GM19397 (cell line): ENCODE results near the gene OLA1.
A peak's percentile ranks its signal among the peaks of the same experiment; 100 is the strongest.
"Not testable (repeated sequence)": the region's sequence is repeated elsewhere in the genome, so short reads cannot be mapped to it uniquely, and the experiment has no call there.

Source experiments
- ATAC-seq: cut with Tn5 transposase; IDR thresholded peaks from one replicate; pipeline ENCODE4 v1.9.1; 2021; ENCODE audit warnings: mild to moderate bottlenecking, moderate library complexity; ENCODE audit not compliant: unreplicated experiment

Gene OLA1

DNA sequence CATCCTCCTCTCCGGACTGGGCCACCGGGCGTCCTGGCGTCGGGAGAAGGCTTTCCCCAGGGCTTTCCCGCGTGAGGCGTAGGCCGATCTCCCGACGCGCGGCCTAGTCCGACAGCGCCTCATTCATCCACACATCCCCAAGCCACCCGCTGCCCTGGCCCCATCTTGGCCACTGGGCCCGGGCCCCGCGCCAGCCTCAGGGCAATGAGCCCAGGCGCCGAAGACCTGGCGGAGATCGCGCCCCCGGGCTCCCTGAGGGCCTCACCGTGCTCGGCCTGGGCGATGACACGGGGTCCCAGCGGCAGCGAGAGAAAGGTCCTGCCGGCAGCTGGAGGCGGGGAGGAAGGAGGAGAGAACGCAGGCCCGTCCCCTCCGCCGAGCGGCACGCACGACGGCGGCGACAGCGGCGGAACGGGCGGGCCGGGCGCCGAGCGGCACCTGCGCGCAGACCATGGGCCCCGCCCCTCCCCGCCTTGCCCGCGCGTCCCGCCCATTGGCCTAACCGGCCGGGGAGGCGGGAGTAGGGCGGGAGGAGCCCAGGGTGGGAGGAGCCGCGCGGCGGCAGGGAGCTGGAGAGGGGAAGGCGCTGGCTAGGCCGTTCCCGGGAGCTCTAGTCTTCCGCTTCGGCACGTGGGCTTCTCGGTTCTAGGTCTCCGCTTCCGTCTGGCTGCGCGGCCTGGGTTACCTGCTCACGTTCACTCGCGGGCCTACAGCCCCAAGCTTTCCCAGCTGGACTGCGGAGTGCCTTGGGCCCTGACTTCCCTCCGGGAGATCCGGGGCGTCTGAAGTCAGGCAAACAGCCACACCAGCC is at the start of gene OLA1:
Gene OLA1, minus strand, starts transcription at position 346 of the 811 bp plus-strand sequence. CDS start 1,717 bp downstream, outside the sequence.
- ATAC-seq = peak; percentile 98

DNA sequence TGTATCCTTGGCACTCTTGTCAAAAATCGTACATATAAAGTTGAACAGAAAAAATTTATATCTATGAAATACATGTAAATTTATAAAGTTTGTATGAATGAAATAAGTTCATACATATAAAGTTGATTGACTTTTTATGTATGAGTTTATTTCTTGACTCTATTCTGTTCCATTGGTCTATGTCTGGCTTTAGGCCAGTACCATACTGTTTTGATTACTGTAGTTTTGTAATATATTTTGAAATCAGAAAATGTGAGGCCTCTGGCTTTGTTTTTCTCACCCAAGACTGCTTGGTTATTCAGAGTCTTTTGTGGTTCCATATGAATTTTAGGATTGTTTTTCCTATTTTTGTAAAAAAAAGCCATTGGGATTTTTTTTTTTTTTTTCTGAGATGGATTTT is 44.6 kb upstream of the OLA1 start:
- no peak for ATAC-seq

DNA sequence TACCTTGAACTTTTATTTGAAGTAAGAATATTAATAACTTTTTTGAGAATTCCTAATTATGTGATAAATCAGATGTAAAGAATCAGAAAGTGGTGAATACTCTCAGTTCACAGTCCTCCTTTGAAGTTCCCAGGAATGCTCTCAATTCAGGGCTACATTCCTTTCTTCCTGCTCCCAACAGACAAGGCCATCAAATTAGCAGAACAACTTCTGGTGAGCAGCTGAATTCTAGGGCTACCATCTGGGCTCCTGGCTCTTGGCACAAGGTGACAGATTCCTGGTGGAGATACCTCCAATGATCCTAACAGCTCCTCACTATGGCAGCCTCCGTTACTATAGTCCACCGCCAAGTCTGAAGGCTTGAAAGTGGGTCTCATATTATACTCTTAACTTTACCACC is 37.8 kb upstream of the OLA1 start:
- ATAC-seq = no peak

DNA sequence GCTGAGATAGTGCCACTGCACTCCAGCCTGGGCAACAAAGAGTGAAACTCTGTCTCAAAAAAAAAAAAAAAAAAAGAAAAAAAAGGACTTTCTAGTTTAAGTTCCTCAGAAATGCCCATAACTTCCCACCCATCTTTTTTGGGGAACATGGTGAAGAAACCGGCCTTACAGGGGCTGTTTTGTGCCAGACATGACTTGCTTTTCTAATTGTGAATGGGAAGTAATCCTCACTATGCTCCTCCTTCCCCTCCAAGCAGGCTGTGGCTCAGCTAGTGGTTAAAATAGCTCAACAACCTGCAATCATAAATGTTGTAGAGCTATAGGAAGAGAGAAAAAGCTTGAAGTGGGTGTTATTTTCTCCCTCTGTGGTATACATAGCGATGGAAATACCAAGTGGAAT is 34.1 kb upstream of the OLA1 start:
- no peak for ATAC-seq

DNA sequence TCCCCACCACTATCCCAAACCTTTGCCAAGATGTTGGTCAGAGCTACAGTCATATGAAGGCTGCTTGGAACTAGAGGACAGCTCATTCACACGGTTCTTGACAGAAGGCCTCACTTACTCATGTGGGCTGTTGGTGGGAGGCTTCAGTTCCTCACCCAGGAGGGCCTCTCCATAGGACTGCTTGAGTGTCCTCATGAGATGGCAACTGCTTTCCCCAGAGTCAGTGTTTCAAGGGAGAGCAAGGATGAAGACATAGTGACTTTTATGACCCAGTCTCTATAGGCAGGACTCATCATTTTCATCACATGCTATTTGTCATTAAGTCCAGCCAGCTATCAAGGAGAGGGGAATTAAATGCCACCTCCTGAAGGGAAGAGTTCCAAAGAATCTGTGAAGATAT is 33.4 kb upstream of the OLA1 start:
- ATAC-seq = no peak

DNA sequence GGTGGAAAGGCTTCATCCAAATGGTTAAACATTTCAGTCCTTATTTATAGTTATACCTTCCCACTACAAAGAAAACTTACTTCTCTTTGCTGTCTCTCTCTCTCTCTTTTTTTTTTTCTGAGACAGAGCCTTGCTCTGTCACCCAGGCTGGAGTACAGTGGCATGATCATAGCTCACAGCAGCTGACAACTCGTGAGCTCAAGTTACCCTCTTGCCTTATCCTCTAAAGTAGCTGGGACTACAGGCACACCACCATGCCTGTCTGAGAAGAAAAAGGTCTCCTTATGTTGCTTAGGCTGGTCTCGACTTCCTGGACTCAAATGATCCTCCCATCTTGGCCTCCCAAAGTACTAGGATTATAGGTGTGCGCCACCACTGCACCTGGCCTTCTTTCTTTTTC is 32.3 kb upstream of the OLA1 start:
- no peak for ATAC-seq

DNA sequence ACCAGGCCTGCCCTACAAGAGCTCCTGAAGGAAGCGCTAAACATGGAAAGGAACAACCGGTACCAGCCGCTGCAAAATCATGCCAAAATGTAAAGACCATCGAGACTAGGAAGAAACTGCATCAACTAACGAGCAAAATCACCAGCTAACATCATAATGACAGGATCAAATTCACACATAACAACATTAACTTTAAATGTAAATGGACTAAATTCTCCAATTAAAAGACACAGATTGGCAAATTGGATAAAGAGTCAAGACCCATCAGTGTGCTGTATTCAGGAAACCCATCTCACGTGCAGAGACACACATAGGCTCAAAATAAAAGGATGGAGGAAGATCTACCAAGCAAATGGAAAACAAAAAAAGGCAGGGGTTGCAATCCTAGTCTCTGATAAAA is 21.9 kb upstream of the OLA1 start:
- not testable (repeated sequence) for ATAC-seq

DNA sequence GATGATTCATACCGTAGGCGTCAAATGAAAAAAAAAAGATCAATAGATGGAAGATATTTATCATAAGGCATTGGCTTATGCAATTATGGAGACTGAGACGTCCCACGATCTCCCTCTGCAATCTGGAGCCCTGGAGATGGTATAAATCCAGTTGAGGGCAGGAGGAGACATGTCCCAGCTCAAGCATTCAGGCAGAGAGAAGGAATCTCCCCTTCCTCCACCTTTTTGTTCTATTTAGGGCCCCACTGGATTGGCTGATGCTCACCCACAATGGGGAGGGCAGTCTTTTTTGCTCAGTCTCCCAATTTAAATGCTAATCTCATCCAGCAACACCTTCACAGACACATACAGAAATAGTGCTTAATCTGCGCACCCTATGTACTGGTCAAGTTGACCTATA is 18.0 kb upstream of the OLA1 start:
- no peak for ATAC-seq

DNA sequence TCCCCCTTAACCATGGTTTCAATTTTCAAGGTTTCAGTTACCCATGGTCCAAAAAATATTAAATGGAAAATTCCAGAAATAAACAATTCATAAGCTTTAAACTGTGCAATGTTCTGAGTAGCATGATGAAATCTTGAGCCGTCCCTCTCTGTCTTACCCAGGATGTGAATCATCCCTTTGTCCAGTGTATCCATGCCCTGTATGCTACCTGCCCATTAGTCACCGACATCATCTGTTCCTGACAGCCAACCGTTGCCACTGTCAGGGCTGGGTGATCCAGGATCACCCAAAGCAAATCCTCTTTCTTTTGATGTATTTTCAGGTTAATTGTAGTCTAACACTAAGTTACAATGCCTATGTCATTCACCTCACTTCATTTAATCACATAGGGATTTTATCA is 15.7 kb upstream of the OLA1 start:
- no peak for ATAC-seq

DNA sequence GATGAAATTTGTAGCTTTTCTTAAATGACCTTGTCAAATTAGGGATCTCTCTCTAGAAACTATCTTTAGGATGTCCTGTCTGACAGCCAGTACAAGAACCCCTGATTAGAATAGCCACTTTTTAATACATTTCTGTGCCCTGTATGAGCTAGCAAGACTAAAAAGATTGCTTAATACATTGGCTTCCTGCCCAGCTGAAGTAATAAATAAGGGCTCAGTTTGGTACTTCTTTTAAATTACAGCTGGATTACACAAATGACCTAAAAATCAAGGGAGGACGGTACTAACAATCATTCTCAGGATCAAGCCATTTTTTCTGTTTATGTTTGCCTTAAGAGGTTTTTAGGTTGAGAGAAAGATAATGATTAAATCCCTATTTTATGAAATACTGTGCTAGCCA is 11.6 kb upstream of the OLA1 start:
- no peak for ATAC-seq

DNA sequence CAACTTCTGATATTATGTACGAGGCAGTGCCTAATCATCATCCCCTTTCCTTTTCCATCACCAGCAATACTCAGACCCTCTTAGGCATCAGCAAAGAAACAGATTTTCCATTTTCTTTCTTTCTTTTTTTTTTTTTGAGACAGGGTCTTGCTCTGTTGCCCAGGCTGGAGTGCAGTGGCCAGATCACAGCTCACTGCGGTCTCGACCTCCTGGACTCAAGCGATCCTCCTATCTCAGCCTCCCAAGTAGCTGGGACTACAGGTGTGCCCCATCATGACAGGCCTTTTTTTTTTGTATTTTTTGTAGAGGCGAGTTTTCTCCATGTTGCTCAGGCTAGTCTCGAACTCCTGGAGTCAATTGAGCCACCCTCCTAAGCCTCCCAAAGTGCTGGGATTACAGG is 5.9 kb upstream of the OLA1 start:
- no peak for ATAC-seq

DNA sequence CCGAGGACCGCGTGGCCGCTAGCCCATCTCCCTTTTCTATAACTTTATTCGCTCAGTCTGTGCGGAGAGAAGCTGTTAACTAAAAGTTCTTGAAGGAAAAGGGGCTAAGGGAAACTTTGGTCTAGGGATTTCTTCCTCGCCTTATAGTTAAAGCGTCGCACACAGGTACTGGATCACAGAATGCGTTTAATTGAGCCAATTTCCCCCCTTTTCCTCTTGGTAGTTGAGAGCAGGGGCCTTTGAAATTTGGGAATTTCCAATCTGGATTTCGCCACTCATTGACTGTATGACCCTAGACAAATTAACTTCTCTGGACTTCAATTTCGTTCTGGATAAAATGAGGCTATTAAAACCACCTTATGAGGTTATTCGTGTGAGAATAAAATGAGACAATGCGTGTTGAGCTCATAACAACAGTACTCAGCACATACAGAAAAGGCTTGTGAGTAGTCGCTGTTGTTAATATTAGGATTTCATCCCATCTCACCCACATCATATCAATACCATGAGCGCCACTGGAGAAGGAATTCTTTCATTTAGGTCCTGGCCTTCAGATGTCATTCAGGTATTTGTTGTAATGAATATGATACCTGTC is 763 bp upstream of the OLA1 start:
- no peak for ATAC-seq

DNA sequence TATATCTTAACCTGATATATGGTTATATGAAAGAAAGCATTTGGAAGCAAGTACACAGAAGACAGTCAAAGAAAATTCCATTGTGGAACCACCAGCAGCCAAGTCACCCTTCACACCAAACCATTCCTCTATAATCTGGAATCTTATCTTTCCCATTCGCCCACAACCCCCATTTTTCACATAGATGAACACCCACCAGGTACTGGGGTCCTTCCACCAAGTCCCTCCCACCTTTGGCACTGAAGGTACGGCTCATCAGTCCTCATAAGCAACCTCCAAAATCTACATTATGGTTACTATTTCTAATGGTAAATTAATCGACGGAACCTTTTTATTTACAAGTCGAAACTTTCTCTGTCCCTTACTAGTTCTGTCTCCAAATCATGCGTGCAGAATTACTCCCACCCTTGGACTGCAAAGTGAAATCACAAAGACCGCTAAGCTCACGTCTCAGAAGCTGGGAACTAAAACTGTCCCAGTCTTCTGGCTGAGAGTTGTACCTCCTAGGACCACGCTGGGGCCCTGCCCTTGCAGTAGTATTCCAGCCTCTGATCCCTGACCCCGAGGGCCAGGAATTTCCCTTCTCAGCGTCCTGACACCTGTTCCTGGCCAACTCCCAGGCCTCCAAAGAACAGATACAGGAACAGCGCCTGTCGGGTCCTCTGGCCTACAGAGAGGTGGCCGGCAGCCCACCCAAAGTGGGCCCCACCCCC is 702 bp downstream of the OLA1 start:
- no peak for ATAC-seq

DNA sequence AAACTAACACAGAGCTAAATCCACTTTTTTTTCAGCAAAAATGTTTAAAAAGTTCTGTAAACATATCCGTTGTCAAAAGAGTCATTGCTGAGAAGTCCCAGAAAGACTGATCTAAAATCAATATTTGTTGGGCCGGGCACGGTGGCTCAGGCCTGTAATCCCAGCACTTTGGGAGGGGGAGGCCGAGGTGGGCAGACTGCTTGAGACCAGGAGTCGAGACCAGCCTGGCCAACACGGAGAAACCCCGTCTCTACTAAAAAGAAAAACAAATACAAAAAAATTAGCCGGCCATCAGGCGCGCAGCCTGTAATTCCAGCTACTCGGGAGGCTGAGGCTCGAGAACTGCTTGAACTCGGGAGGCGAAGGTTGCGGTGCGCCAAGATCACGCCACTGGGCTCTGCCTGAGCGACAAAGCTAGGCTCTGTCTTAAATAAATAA is 1.4 kb downstream of the OLA1 start:
- ATAC-seq = no peak

DNA sequence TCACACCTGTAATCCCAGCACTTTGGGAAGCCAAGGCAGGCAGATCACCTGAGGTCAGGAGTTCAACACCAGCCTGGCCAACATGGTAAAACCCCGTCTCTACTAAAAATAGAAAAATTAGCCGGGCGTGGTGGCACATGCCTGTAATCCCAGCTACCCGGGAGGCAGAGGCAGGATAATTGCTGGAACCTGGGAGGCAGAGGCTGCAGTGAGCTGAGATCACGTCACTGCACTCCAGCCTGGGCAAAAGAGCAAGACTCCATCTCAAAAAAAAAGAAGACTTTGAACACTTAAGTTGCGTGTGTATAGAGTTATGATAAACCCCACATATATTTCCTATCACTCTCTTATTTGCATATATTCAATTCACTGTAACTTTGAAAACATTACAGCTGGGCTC is 2.7 kb downstream of the OLA1 start:
- ATAC-seq = not testable (repeated sequence)

DNA sequence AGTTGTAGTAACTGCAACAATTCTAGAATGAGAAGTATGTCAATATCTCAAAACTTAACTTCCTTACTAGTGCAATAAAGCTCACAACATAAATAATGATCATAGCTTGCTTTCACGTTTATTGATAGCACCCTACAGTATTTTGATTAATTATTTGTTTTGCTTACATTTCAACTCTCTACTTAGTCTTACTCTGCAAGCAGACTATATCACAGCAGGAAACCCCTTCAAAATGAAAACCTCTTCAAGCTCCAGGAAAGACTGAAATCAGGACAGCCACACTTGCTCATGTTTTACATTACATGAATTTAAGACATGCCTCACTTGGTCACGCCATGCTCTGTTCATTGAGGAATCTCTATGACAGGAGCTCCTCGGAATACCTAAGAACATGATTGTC is 3.3 kb downstream of the OLA1 start:
- ATAC-seq = no peak

DNA sequence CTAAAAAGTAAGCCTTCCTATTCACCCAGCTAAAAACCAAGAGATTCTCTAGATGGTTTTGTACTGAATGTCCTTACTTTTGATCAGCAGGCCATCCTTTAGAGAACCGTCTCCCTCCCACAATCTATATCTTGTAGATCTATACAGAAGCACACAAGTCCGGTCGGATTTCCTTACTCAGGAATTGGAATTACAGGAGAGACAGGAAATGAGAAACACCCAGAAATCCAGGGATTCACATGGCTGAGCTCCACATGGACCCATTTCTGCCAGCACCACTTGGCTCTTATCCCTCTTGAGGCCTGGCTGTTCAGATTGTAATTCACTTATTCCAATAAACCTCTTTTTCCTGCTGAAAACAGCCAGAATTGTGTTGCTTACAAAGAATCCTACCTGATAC is 4.5 kb downstream of the OLA1 start:
- ATAC-seq = no peak

DNA sequence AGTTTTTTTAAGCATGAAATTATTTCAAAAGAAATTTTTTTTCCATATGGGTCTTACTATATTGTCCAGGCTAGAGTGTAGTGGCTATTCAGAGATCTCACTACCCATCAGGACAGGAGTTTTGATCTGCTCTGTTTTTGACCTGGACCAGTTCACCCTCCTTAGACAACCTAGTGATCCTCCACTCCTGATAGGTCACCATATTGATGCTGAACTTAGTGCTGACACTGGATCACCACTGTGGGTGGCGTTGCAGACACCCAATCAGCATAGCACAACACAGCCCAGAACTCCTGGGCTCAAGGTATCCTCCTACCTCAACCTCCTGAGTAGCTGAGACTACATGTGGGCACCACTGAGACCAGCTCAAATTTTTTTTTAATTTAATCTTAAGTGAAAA is 8.2 kb downstream of the OLA1 start:
- ATAC-seq = no peak

DNA sequence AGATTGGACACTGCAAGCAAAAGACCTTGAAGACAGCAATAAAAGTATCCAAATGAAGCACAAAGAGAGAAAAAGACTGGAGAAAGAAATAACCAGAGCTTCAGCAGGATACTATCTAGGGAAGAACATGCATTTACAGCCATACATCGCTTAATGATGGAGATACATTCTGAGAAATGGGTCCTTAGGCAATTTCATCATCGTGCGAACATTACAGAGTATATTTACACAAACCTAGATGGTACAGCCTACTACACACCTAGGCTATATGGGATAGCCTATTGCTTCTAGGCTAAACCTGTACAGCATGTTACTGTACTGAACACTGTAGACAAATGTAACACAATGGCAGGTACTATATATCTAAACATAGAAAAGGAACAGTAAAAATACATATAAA is 11.9 kb downstream of the OLA1 start:
- ATAC-seq = no peak

DNA sequence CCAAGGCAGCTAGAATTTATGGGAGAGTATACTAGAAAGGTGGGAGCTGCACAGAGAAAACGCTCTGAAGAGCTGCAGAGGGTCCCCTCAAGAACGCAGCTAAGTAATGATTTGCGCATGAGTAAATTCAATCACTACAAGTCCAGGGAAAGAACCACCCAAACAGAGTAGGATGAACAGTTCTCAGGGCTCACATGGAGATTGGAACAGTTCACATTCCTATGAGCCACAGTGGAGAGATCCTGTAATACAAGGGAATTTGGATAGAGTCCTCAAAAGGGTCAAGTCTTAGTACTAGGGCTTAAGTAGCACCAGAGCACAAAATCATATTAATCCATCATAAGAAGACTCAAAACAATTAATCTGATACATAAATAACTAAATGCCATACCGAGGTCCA is 12.7 kb downstream of the OLA1 start:
- ATAC-seq = no peak

DNA sequence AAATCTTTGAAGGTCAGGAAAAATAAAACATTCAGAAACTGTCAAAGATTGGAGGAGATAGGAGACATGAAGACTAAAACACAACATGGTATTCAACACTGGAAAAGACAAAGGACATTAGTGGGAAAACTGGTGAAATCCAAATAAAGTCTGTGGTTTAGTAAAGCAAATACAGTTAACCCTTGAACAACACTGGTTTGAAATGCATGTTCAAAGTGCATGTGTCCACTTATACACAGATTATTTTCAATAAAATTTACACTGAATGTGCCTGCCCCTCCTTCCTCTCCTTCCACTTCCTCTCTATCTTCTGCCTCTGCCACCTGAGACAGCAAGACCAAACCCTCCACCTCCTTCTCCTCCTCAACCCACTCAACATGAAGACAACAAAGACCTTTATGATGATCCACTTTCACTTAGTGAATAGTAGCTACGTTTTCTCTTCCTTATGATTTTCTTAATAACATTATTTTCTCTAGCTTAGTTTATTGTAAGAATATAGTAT is 14.5 kb downstream of the OLA1 start:
- no peak for ATAC-seq

DNA sequence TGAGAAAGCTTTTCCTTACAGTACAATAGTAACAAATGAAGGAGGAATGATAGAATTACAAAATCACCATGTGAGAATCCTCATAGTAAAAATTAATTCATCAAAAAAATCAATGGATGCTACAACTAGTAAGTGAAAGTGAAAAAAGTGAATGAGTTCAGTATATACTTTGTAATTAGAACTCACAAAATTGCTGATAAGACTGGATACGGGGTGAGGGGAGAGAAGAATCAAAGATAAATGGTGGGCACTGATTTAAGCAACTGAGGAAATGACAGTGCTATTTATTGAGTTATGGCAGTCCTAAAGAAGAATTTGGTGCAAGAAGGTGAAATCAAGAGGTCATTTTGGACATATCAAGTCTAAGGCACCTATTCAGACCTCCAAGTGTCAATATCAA is 20.6 kb downstream of the OLA1 start:
- no peak for ATAC-seq
